Measurements from ENCODE around the gene AFTPH.

DNA sequence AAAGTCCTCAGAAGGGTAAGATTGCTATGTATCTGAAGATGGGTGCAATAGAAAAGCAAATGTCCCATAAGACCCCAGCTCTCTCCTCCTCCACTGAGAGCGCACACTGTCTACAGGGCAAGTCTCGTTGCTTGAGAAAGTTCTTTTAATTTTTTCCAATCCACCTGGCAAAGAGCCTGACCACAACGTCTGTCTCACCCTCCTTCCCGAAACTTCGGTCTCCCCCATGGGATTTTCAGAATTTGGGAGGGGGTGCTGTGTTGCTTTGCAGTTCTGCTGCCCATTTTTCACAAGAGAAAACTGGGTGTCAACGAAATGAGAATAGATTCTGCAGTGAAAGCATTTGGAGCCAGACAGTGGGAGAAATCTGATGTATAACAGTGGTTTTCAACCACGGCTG lies 89.1 kb downstream of the AFTPH start:
- no peak for TF ChIP-seq CTCF (IDR thresholded peaks at IDR 0.05; ENCODE audit: low read length)
- no peak for TF ChIP-seq EZH2 (optimal IDR thresholded peaks at IDR 0.05; ENCODE audit: low read depth, low read length)
- no peak for TF ChIP-seq EZH2phosphoT487 (IDR thresholded peaks at IDR 0.05; ENCODE audit: low read length)
